ENCODE measurements around the gene RASSF7. TPM values are rescaled to one million over a fixed set of nuclear protein-coding genes. Genes with fewer than 3 reads are reported as not detected.

The RASSF7 gene
- total and polyA plus RNA-seq, 7 donors, result 0.65 to 1.4 (median 0.92) TPM; not detected in 1

DNA sequence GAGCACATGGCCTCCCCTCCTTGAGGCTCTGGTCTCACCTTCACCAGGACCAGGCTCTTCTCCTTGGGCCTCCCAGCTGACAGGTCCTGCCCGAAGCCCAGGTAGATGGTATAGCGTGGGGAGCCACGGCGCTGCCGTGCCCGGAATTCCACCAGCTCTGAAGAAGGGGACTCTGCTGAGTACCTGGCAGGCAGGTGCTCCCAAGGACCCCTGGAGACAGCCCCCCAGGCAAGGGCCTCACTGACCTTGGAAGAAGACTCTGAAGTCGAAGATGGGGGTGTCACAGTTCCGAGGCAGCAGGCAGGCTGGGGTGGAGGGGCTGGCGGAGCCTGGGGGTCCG lies 52.2 kb downstream of the RASSF7 start:
- H3K27me3 ChIP-seq (ENCODE audit: insufficient read depth in 3 of 3, low read length in 2 of 3), result no peaks in the 10 kb centered on the region
- no peak for TF ChIP-seq CTCF (IDR thresholded peaks at IDR 0.05)
- intact Hi-C loops (cut with DNase I), result no loop called here
- peak overlapping the region; percentile 93 for H3K27ac ChIP-seq
- peaks cover 39% of the 10 kb centered on the region for H3K4me1 ChIP-seq
- no peaks in the 10 kb centered on the region for H3K9me3 ChIP-seq
- H3K36me3 ChIP-seq (ENCODE audit: insufficient read depth in 1 of 2, low read depth in 1 of 2), result peaks cover 6 to 60% of the 10 kb centered on the region in 2 donors
- H3K4me3 ChIP-seq, result peak overlapping the region; percentile 34
- no peak for DNase-seq
- WGBS, 3 donors, result 93 to 94% (median 94%) methylated on average over 10 of the region's 10 CpGs
- ATAC-seq, result no peak

DNA sequence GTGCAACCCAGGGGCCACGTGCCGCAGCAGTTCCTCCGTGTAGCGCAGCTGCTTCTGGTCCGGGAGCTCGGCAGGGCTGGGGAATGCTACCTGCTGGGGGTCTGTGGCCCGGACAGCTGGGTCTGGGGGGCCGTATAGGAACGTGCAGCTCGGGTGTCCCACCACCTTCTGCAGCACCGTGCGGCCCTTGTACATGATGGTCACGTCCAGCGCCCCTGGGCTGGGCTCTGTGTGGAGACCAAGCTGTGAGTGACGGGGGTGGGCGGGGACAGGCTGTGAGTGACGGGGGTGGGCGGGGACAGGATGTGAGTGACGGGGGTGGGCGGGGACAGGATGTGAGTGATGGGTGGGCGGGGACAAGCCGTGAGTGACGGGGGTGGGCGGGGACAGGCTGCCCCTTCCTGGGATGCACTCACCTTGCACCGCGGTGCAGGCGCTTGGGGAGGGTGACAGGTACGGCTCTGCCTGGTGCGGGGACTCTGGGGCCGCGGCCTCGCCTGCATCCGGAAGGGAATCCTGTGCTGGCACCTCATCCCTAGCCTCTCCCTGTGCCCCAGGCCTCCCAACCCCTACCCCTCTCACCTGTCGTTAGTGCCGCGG lies 52.7 kb downstream of the RASSF7 start:
- DNase-seq (peak in 1 of 2 donors; percentile 89), ATAC-seq (peak in 3 of 4 donors; percentile 23 to 57 (median 26))
- peaks cover 39% of the 10 kb centered on the region for H3K4me1 ChIP-seq
- H3K9me3 ChIP-seq, result no peaks in the 10 kb centered on the region
- peaks cover 6 to 55% of the 10 kb centered on the region in 2 donors for H3K36me3 ChIP-seq (ENCODE audit: insufficient read depth in 1 of 2, low read depth in 1 of 2)
- intact Hi-C loops (cut with DNase I), result no loop called here
- WGBS, 3 donors, result 69 to 85% (median 75%) methylated on average over 21 to 36 of the region's 36 CpGs
- H3K27me3 ChIP-seq (ENCODE audit: insufficient read depth in 3 of 3, low read length in 2 of 3), result no peaks in the 10 kb centered on the region
- peak overlapping the region; percentile 85 for H3K4me3 ChIP-seq
- H3K27ac ChIP-seq, result peak overlapping the region; percentile 93
- no peak for TF ChIP-seq CTCF (IDR thresholded peaks at IDR 0.05)

Other genes with a start within 250 kb of the RASSF7 start
- gene IFITM1, start 246.9 kb upstream of the RASSF7 start, total RNA-seq, result 100 to 1,000 TPM in 1 of 4 donors, 10 to 100 TPM in 3; 44.0 to 105 (median 71.3) TPM
- 100 to 1,000 TPM in 1 of 3 donors, 10 to 100 TPM in 2; 39.7 to 107 (median 69.7) TPM for gene IFITM1, start 246.9 kb upstream of the RASSF7 start, polyA plus RNA-seq
- 100 to 1,000 TPM; 136 to 234 (median 202) TPM for gene IFITM3, start 240.1 kb upstream of the RASSF7 start, total RNA-seq
- 100 to 1,000 TPM; 186 to 557 (median 260) TPM for gene IFITM3, start 240.1 kb upstream of the RASSF7 start, polyA plus RNA-seq
- gene B4GALNT4, start 191.5 kb upstream of the RASSF7 start, total RNA-seq, result under 1 TPM in 3 of 4 donors, not detected in 1; 0.06 to 0.12 (median 0.06) TPM
- gene B4GALNT4, start 191.5 kb upstream of the RASSF7 start, polyA plus RNA-seq, result under 1 TPM; 0.04 to 0.27 (median 0.05) TPM
- gene PKP3, start 166.8 kb upstream of the RASSF7 start, total RNA-seq, result under 1 TPM in 3 of 4 donors, not detected in 1; 0.15 to 0.75 (median 0.25) TPM
- gene PKP3, start 166.8 kb upstream of the RASSF7 start, polyA plus RNA-seq, result under 1 TPM in 2 of 3 donors, not detected in 1; 0.10 to 0.13 TPM
- gene SIGIRR, start 146.0 kb upstream of the RASSF7 start, total RNA-seq, result 10 to 100 TPM in 3 of 4 donors, 1 to 10 TPM in 1; 9.9 to 15.9 (median 10.8) TPM
- 10 to 100 TPM; 19.2 to 28.1 (median 20.3) TPM for gene SIGIRR, start 146.0 kb upstream of the RASSF7 start, polyA plus RNA-seq
- gene ANO9, start 119.0 kb upstream of the RASSF7 start, total RNA-seq, result under 1 TPM in 3 of 4 donors, not detected in 1; 0.09 to 0.59 (median 0.46) TPM
- under 1 TPM; 0.10 to 0.15 (median 0.10) TPM for gene ANO9, start 119.0 kb upstream of the RASSF7 start, polyA plus RNA-seq
- gene PTDSS2, start 110.7 kb upstream of the RASSF7 start, total RNA-seq, result 10 to 100 TPM; 15.8 to 21.1 (median 20.3) TPM
- 10 to 100 TPM; 11.8 to 26.0 (median 15.4) TPM for gene PTDSS2, start 110.7 kb upstream of the RASSF7 start, polyA plus RNA-seq
- gene RNH1, start 53.7 kb upstream of the RASSF7 start, total RNA-seq, result 100 to 1,000 TPM; 103 to 145 (median 113) TPM
- gene RNH1, start 53.7 kb upstream of the RASSF7 start, polyA plus RNA-seq, result 100 to 1,000 TPM; 105 to 181 (median 105) TPM
- 10 to 100 TPM; 43.6 to 74.7 (median 53.9) TPM for gene HRAS, start 25.4 kb upstream of the RASSF7 start, total RNA-seq
- 10 to 100 TPM; 53.9 to 76.2 (median 66.3) TPM for gene HRAS, start 25.4 kb upstream of the RASSF7 start, polyA plus RNA-seq
- gene LRRC56, start 23.4 kb upstream of the RASSF7 start, total RNA-seq, result under 1 TPM; 0.30 to 0.84 (median 0.55) TPM
- under 1 TPM in 2 of 3 donors, not detected in 1; 0.39 to 0.61 TPM for gene LRRC56, start 23.4 kb upstream of the RASSF7 start, polyA plus RNA-seq
- gene LMNTD2, start 232 bp upstream of the RASSF7 start, total RNA-seq, result under 1 TPM in 2 of 4 donors, not detected in 2; 0.25 to 0.27 TPM
- gene LMNTD2, start 232 bp upstream of the RASSF7 start, polyA plus RNA-seq, result under 1 TPM; 0.04 to 0.12 (median 0.09) TPM
- gene PHRF1, start 15.5 kb downstream of the RASSF7 start, total RNA-seq, result 10 to 100 TPM; 19.8 to 31.2 (median 25.0) TPM
- 10 to 100 TPM; 11.7 to 19.5 (median 13.5) TPM for gene PHRF1, start 15.5 kb downstream of the RASSF7 start, polyA plus RNA-seq
- 10 to 100 TPM in 3 of 4 donors, 1 to 10 TPM in 1; 7.5 to 23.1 (median 15.2) TPM for gene IRF7, start 55.0 kb downstream of the RASSF7 start, total RNA-seq
- 10 to 100 TPM in 2 of 3 donors, 1 to 10 TPM in 1; 9.4 to 13.2 (median 12.9) TPM for gene IRF7, start 55.0 kb downstream of the RASSF7 start, polyA plus RNA-seq
- under 1 TPM in 1 of 4 donors, not detected in 3; 0.20 TPM for gene CDHR5, start 64.0 kb downstream of the RASSF7 start, total RNA-seq
- gene CDHR5, start 64.0 kb downstream of the RASSF7 start, polyA plus RNA-seq, result under 1 TPM in 2 of 3 donors, not detected in 1; 0.07 to 0.34 TPM
- 1 to 10 TPM in 2 of 4 donors, under 1 TPM in 1, not detected in 1; 0.89 to 4.8 (median 1.8) TPM for gene SCT, start 66.2 kb downstream of the RASSF7 start, total RNA-seq
- gene SCT, start 66.2 kb downstream of the RASSF7 start, polyA plus RNA-seq, result under 1 TPM in 1 of 3 donors, not detected in 2; 0.44 TPM
- 1 to 10 TPM in 2 of 4 donors, under 1 TPM in 1, not detected in 1; 0.55 to 1.2 (median 1.1) TPM for gene DRD4, start 76.3 kb downstream of the RASSF7 start, total RNA-seq
- under 1 TPM in 2 of 3 donors, not detected in 1; 0.14 to 0.18 TPM for gene DRD4, start 76.3 kb downstream of the RASSF7 start, polyA plus RNA-seq
- gene DEAF1, start 134.3 kb downstream of the RASSF7 start, total RNA-seq, result 10 to 100 TPM; 15.0 to 30.0 (median 21.0) TPM
- 10 to 100 TPM; 12.5 to 18.1 (median 15.3) TPM for gene DEAF1, start 134.3 kb downstream of the RASSF7 start, polyA plus RNA-seq
- 10 to 100 TPM in 2 of 4 donors, 1 to 10 TPM in 2; 5.9 to 15.7 (median 9.7) TPM for gene TMEM80, start 134.8 kb downstream of the RASSF7 start, total RNA-seq
- 10 to 100 TPM in 2 of 3 donors, 1 to 10 TPM in 1; 7.4 to 16.3 (median 10.1) TPM for gene TMEM80, start 134.8 kb downstream of the RASSF7 start, polyA plus RNA-seq
- 1 to 10 TPM in 3 of 4 donors, under 1 TPM in 1; 0.89 to 3.1 (median 1.5) TPM for gene EPS8L2, start 145.3 kb downstream of the RASSF7 start, total RNA-seq
- under 1 TPM; 0.47 to 0.63 (median 0.56) TPM for gene EPS8L2, start 145.3 kb downstream of the RASSF7 start, polyA plus RNA-seq
- 100 to 1,000 TPM in 1 of 4 donors, 10 to 100 TPM in 3; 77.7 to 140 (median 81.8) TPM for gene TALDO1, start 186.5 kb downstream of the RASSF7 start, total RNA-seq
- 10 to 100 TPM; 58.7 to 77.6 (median 65.9) TPM for gene TALDO1, start 186.5 kb downstream of the RASSF7 start, polyA plus RNA-seq
- 10 to 100 TPM; 13.6 to 32.6 (median 22.2) TPM for gene GATD1, start 216.5 kb downstream of the RASSF7 start, total RNA-seq
- gene GATD1, start 216.5 kb downstream of the RASSF7 start, polyA plus RNA-seq, result 10 to 100 TPM; 11.0 to 20.9 (median 17.7) TPM
- gene CEND1, start 229.1 kb downstream of the RASSF7 start, total RNA-seq, result under 1 TPM in 1 of 4 donors, not detected in 3; 0.22 TPM
- gene CEND1, start 229.1 kb downstream of the RASSF7 start, polyA plus RNA-seq, result under 1 TPM; 0.09 to 0.33 (median 0.11) TPM
- gene SLC25A22, start 237.3 kb downstream of the RASSF7 start, total RNA-seq, result 1 to 10 TPM; 1.5 to 2.9 (median 2.2) TPM
- gene SLC25A22, start 237.3 kb downstream of the RASSF7 start, polyA plus RNA-seq, result 1 to 10 TPM in 1 of 3 donors, under 1 TPM in 2; 0.49 to 4.3 (median 0.56) TPM
- 10 to 100 TPM in 3 of 4 donors, 1 to 10 TPM in 1; 8.7 to 13.8 (median 10.4) TPM for gene PIDD1, start 244.3 kb downstream of the RASSF7 start, total RNA-seq
- gene PIDD1, start 244.3 kb downstream of the RASSF7 start, polyA plus RNA-seq, result 10 to 100 TPM in 2 of 3 donors, 1 to 10 TPM in 1; 9.4 to 16.2 (median 10.9) TPM
- 1,000 to 10,000 TPM; 1,082 to 1,565 (median 1,354) TPM for gene RPLP2, start 249.0 kb downstream of the RASSF7 start, total RNA-seq
- 1,000 to 10,000 TPM in 1 of 3 donors, 100 to 1,000 TPM in 2; 779 to 1,781 (median 798) TPM for gene RPLP2, start 249.0 kb downstream of the RASSF7 start, polyA plus RNA-seq